Measurements from ENCODE around the gene PLA2G4C. TPM values are rescaled to one million over a fixed set of nuclear protein-coding genes. Genes with fewer than 3 reads are reported as not detected.

Gene PLA2G4C, protein sequence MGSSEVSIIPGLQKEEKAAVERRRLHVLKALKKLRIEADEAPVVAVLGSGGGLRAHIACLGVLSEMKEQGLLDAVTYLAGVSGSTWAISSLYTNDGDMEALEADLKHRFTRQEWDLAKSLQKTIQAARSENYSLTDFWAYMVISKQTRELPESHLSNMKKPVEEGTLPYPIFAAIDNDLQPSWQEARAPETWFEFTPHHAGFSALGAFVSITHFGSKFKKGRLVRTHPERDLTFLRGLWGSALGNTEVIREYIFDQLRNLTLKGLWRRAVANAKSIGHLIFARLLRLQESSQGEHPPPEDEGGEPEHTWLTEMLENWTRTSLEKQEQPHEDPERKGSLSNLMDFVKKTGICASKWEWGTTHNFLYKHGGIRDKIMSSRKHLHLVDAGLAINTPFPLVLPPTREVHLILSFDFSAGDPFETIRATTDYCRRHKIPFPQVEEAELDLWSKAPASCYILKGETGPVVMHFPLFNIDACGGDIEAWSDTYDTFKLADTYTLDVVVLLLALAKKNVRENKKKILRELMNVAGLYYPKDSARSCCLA
- total RNA-seq, result 1 to 10 TPM; 1.9 TPM
- 0.68 TPM for polyA plus RNA-seq (2013, experiment 1 of 2)
- polyA plus RNA-seq (2013, experiment 2 of 2), result 1.7 TPM
- 0.41 to 13.0 (median 2.9) reads per million in 172 experiments for total RNA-seq

DNA sequence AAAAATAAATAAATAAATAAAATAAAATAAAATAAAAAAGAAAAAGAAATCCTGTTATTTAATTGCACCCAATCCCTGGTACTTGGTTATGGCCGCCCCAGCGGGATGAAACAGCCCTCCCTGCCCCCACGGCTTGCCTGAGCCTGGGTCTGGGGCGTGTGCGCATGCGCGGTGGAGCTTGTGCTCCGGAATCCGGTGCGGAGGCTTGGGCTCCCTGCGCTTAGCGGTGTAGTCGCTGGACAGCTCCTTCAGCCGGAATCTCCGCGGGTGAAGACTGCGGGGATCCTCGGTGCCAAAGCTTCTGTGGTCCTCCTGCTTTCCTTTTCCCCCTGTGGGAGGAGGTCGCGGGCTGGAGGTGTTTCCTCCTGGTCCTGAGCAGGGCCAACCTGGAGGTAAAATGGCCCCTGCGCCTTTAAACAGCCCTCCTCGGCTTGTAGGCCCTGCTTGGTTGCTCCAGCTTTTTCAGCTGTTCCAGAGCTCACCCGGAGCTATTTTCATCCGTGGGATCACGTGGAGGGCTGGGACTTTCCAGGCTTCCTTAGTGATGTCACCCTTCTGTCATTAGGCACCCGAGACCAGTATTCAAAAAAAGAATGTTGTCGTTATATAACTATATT, at the start of gene PLA2G4C:
Gene PLA2G4C, minus strand, starts transcription at position 468 of the 617 bp plus-strand sequence. CDS start 4,288 bp downstream, outside the sequence.
- CTCF ChIA-PET, result no interaction called here
- Histone ChIP-seq H3K36me3 (ENCODE audit: insufficient read depth, low read length) (no peaks in the 10 kb centered on the region), H3K27ac (ENCODE audit: low read depth in 1 of 2, low read length in 2 of 2) (peak within 1 kb of the TSS; percentile 13 to 79), H3K9me3 (ENCODE audit: control insufficient read depth in 1 of 2, insufficient read depth in 1 of 2, low read length in 2 of 2) (no peaks in the 10 kb centered on the region), H3K27me3 (ENCODE audit: control insufficient read depth in 1 of 2, insufficient read depth in 2 of 2, low read length in 2 of 2) (no peaks in the 10 kb centered on the region), H3K4me1 (ENCODE audit: insufficient read depth, low read length) (peaks cover 21% of the 10 kb centered on the region), H3K4me3 (ENCODE audit: low read length) (peak within 1 kb of the TSS; percentile 75)
- no peaks in the 10 kb centered on the region for H3K9me3 Mint-ChIP-seq
- POLR2A ChIA-PET, result interaction anchor here (0.6 to 2.2 kb wide), 11 partner anchors 9 to 1810 kb away, joined by 3 to 11 read pairs (median 3); partner anchors contain the start of genes CARD8, SYNGR4 and TMEM143
- no peaks in the 10 kb centered on the region for H3K27me3 Mint-ChIP-seq
- intact Hi-C loops (cut with DNase I, micrococcal nuclease), result loop anchor here in 1 of 2 experiments (2.0 kb wide), 1 partner anchor 42 kb away; no protein-coding TSS in a partner anchor
- DNase-seq, result peak; percentile 63 to 92 (median 78)
- TF ChIP-seq, protein P1, sequence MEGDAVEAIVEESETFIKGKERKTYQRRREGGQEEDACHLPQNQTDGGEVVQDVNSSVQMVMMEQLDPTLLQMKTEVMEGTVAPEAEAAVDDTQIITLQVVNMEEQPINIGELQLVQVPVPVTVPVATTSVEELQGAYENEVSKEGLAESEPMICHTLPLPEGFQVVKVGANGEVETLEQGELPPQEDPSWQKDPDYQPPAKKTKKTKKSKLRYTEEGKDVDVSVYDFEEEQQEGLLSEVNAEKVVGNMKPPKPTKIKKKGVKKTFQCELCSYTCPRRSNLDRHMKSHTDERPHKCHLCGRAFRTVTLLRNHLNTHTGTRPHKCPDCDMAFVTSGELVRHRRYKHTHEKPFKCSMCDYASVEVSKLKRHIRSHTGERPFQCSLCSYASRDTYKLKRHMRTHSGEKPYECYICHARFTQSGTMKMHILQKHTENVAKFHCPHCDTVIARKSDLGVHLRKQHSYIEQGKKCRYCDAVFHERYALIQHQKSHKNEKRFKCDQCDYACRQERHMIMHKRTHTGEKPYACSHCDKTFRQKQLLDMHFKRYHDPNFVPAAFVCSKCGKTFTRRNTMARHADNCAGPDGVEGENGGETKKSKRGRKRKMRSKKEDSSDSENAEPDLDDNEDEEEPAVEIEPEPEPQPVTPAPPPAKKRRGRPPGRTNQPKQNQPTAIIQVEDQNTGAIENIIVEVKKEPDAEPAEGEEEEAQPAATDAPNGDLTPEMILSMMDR (IDR thresholded peaks at IDR 0.05), result no peak
- peak within 1 kb of the TSS; percentile 86 for H3K27ac Mint-ChIP-seq
- peaks cover 22% of the 10 kb centered on the region for H3K36me3 Mint-ChIP-seq (ENCODE audit: low read depth)
- H3K4me3 Mint-ChIP-seq, result peak within 1 kb of the TSS; percentile 89
- ATAC-seq (ENCODE audit: poor library complexity), result peak; percentile 83
- H3K4me1 Mint-ChIP-seq (ENCODE audit: low read depth), result peaks cover 17% of the 10 kb centered on the region

- POLR2A ChIA-PET, result no interaction called here
- DNase-seq (no peak), ATAC-seq (ENCODE audit: poor library complexity) (no peak)
- Histone ChIP-seq H3K4me3 (ENCODE audit: low read length) (no peak overlapping the region), H3K4me1 (ENCODE audit: insufficient read depth, low read length) (no peaks in the 10 kb centered on the region), H3K9me3 (ENCODE audit: control insufficient read depth in 1 of 2, insufficient read depth in 1 of 2, low read length in 2 of 2) (no peaks in the 10 kb centered on the region), H3K36me3 (ENCODE audit: insufficient read depth, low read length) (peaks cover 58% of the 10 kb centered on the region), H3K27ac (ENCODE audit: low read depth in 1 of 2, low read length in 2 of 2) (no peak overlapping the region), H3K27me3 (ENCODE audit: control insufficient read depth in 1 of 2, insufficient read depth in 2 of 2, low read length in 2 of 2) (no peaks in the 10 kb centered on the region)
- no peaks in the 10 kb centered on the region for H3K27me3 Mint-ChIP-seq
- no peak overlapping the region for H3K4me3 Mint-ChIP-seq
- TF ChIP-seq, protein P1 (IDR thresholded peaks at IDR 0.05), result no peak
- CTCF ChIA-PET, result no interaction called here
- H3K36me3 Mint-ChIP-seq (ENCODE audit: low read depth), result peaks cover 73% of the 10 kb centered on the region
- intact Hi-C loops (cut with DNase I, micrococcal nuclease), result no loop called here
- no peak overlapping the region for H3K27ac Mint-ChIP-seq
- H3K9me3 Mint-ChIP-seq, result no peaks in the 10 kb centered on the region
- no peaks in the 10 kb centered on the region for H3K4me1 Mint-ChIP-seq (ENCODE audit: low read depth)
Observed at GRCh38 chr19:48158210-48158790, 47.7 kb upstream of the PLA2G4C start.

DNA sequence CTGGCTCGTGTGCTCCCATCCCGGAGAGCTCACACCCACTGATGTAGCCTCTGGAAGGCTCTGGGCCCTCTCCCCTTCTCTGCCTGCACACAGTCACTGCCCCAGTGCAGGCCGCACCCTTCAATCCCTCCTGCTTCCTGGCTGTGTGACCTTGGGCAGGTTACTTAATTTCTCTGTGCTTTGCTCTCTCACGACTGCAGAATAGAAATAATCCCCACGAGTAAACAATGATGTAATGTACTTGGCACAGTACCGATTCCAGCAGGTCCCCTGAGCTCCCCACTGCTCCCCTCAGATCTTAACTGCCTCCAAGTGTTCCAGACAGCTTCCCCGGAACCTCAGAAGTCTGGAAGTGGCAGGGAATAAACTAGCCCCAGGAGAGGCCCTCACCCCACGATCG, 43.4 kb upstream of the PLA2G4C start:
- POLR2A ChIA-PET, result no interaction called here
- Mint-ChIP-seq H3K9me3 (no peaks in the 10 kb centered on the region), H3K36me3 (ENCODE audit: low read depth) (peaks cover 80% of the 10 kb centered on the region), H3K27me3 (no peaks in the 10 kb centered on the region), H3K27ac (no peak overlapping the region), H3K4me1 (ENCODE audit: low read depth) (peaks cover 5% of the 10 kb centered on the region), H3K4me3 (no peak overlapping the region)
- Histone ChIP-seq H3K27ac (ENCODE audit: low read depth in 1 of 2, low read length in 2 of 2) (no peak overlapping the region), H3K36me3 (ENCODE audit: insufficient read depth, low read length) (peaks cover 45% of the 10 kb centered on the region), H3K4me1 (ENCODE audit: insufficient read depth, low read length) (no peaks in the 10 kb centered on the region), H3K9me3 (ENCODE audit: control insufficient read depth in 1 of 2, insufficient read depth in 1 of 2, low read length in 2 of 2) (no peaks in the 10 kb centered on the region), H3K27me3 (ENCODE audit: control insufficient read depth in 1 of 2, insufficient read depth in 2 of 2, low read length in 2 of 2) (no peaks in the 10 kb centered on the region), H3K4me3 (ENCODE audit: low read length) (no peak overlapping the region)
- ATAC-seq (ENCODE audit: poor library complexity), result no peak
- TF ChIP-seq, protein P1 (IDR thresholded peaks at IDR 0.05), result no peak
- CTCF ChIA-PET, result interaction anchor here (0.9 to 1.8 kb wide), 2 partner anchors 106 to 529 kb away, joined by 3 to 5 read pairs; no protein-coding TSS in a partner anchor
- intact Hi-C loops (cut with DNase I, micrococcal nuclease), result loop anchor here in 1 of 2 experiments (5.0 kb wide), 1 partner anchor 108 kb away; no protein-coding TSS in a partner anchor
- DNase-seq, result no peak
